Globus pallidus (tissue), 1 donor: ENCODE measurements around the gene TOGARAM1.

Source experiments
- DNase-seq: peaks from one replicate; pipeline ENCODE4 v3.0.0-alpha.2; 2015; ENCODE audit warnings: low spot score

The TOGARAM1 gene

DNA sequence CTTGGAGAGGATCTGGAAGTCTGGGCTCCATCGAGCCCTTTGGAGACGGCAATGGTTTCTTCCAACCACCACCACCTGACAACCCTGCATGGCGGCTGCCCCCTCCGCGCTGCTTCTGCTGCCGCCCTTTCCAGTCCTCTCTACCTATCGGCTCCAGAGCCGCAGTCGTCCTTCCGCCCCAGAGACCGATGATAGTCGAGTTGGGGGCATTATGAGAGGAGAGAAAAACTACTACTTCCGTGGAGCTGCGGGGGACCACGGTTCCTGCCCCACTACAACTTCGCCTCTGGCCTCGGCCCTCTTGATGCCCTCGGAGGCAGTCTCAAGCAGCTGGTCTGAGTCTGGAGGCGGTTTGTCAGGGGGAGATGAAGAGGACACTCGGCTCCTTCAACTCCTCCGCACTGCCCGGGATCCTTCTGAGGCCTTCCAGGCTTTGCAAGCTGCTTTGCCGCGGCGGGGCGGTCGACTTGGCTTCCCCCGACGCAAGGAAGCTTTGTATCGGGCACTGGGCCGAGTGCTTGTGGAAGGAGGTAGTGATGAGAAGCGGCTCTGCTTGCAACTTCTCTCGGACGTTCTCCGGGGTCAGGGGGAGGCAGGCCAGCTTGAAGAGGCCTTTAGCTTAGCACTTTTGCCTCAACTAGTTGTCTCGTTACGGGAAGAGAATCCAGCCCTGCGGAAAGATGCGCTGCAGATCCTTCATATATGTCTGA is 499 bp downstream of the TOGARAM1 start:
- peak; percentile 68 for DNase-seq

DNA sequence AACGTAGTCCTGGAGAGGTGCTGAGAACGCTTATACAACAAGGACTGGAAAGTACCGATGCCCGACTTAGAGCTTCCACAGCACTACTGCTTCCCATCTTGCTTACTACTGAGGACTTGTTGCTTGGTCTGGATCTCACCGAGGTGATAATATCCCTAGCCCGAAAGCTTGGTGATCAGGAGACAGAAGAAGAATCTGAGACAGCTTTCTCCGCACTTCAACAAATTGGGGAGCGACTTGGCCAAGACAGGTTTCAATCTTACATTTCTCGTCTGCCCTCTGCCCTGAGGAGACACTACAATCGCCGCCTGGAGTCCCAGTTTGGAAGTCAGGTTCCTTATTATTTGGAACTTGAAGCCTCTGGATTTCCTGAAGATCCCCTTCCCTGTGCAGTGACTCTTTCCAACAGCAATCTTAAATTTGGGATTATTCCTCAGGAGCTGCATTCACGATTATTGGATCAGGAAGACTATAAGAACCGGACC is 1.1 kb downstream of the TOGARAM1 start:
- no peak for DNase-seq

DNA sequence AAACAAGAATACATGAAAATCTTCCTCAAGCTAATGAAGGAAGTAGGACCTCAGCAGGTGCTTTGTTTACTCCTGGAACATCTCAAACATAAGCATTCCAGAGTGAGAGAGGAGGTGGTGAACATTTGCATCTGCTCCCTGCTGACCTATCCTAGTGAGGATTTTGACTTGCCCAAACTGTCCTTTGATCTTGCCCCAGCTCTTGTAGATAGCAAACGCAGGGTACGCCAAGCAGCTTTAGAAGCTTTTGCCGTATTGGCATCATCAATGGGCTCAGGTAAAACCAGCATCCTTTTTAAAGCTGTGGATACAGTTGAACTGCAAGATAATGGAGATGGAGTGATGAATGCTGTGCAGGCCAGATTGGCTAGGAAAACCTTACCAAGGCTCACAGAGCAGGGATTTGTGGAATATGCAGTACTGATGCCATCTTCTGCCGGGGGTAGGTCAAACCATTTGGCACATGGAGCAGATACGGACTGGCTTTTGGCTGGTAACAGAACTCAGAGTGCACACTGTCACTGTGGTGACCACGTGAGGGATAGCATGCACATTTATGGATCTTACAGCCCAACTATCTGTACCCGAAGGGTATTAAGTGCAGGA is 1.9 kb downstream of the TOGARAM1 start:
- peak; percentile 59 for DNase-seq

DNA sequence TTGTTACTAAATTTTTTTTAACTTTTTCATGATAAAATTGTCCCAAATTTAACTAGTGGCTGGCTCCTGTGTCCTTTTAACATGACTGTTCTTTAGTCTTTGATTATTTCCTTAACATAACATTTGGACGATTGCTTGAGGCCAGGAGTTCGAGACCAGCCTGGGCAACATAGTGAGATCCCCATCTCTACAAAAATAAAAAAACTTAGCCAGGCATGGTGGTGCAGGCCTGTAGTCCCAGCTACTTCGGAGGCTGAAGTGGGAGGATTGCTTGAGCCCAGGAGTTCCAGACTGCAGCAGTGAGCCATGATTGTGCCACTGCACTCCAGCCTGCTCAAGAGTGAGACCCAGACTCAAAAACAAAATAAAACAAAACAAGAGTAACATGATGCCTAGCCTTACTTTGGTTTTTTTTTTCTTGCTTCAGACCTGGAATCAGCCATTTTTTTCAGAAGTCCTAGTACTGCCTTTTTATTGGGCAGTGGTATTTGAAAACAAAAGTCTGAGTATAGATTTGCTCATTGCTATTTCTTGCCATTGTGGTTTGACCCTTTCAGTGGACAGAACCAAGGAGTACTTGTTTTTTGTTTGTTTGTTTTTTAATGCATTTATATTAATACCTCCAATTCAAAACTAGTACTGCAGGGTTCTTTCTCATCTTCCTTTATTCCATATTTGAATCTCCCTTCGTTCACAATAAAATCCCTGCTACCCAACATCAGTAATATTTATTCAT is 4.8 kb downstream of the TOGARAM1 start:
- no peak for DNase-seq

DNA sequence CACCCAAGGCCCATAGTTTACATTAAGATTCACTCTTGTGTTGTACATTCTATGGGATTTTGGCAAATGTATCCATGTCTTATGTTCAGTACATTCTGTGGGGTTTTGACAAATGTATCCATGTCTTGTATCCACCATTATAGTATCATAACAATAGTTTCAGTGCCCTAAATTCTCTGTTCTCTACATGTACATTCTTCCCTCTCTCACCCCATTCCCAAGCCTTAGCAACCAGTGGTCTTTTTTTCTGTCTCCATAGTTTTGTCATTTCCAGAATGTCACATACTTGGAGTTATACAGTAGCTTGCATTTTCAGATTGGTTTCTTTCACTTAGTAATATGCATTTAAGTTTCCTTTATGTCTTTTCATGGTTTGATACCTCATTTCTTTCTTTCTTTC is 6.7 kb downstream of the TOGARAM1 start:
- no peak for DNase-seq

DNA sequence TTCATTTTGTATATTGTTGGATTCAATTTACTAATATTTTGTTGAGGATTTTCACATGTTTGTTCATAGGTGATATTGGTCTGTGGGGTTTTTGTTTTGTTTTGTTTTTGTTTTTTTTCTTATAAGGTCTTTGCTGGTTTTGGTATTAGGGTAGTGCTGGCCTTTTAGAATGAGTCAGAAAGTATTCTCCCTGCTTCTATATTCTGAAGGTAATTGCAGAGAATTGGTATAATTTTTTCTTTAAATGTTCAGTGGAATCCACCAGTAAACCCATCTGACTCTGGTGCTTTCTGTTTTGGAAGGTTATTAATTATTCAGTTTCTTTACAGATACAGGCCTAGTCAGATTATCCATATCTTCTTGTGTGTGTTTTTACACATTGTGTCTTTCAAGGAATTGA is 8.9 kb downstream of the TOGARAM1 start:
- no peak for DNase-seq

DNA sequence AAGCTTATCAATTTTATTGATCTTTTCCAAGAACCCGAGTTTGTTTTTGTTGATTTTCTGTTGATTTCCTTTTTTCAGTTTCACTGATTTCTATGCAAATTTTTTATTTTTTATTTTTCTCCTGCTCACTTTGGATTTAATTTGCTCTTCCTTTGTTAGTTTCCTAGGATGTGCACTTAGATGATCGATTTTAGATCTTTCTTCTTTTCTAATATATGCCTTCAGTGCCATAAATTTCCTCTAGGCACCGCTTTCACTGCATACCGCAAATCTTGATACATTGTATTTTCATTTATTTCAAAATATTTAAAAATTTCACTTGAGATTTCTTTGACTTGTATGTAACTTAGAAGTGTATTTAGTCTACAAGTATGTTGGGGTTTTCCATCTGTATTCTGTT is 9.5 kb downstream of the TOGARAM1 start:
- no peak for DNase-seq

DNA sequence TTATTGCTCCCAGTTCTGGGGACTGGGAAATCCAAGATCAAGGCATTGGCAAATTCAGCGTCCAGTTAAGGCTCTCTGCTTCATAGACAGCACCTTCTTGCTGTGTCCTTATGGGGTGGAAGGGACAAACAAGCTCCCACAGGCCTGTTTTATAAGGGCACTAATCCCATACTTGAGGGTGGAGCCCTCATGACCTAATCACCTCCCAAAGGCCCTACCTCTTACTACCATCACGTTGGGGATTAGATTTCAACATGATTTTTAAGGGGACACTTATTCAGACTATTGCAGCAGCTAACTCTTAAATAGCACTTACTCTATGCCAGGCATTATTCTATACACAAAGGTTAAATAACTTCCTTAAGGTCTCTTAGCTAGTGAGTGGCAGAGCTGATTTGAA is 17.3 kb downstream of the TOGARAM1 start:
- no peak for DNase-seq

DNA sequence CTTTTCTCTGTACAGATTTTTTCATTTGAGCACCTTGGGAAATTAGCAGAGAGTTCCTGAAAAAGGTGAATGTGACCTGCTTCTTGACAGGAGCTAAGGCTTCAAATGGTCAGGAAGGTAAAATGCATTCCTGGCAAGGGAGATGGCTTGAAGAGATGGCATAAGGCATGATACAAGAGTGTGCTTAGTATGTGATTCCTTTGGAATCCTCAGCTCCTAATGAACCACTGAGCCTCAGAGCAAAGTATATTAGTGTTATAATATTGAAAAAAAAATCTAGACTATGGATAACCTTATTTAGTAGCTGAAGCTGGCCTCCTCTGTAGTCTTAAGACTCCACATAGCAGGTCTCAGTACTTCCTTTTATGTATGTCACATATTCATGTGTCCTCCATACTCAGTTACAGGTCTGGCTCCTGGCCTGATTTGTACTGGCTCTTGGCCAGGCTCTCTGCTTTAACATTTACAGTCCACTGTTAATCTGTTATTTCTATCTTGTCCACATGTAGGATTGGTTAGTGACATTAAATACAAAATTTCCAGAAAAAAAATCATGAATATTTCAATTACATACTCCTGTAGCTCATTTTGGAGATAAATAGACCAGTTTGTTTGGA is 17.9 kb downstream of the TOGARAM1 start:
- DNase-seq = no peak

DNA sequence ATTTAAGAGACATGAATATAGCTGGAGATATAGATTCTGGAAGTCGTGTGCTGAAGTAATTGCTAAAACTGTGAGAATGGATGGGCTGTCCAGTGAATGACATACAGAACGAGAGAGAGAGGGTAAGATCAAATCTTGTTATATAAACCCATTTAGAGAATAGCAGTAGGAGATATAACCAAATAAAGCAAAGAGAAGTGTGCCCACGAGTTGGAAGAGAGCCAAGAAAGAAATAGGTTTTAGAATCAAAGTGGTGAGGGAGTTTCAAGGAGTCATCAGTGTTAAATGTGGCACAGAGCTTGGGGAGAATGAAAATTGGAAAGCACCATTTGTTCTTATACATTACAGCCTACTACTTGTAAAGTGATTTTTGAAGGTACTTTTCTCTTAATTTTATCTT is 19.2 kb downstream of the TOGARAM1 start:
- no peak for DNase-seq

DNA sequence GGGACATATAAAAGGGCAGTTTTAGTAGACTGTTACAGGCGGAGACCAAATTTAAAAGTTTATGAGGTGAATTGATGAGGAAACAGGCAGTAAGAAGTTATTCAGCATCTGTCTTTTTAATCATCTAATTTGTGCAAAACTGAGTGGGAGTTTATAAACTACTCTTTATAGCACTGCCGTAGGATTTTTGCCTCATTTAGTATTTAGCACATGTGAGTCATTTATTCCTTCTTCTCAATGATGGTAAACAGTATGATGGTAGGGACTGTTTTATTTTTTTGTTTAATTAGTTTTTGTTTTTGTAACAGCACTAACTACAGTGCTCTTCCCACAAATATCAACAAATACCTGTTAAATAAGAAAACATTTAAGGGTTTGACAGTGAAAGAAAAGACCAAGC is 20.6 kb downstream of the TOGARAM1 start:
- no peak for DNase-seq

DNA sequence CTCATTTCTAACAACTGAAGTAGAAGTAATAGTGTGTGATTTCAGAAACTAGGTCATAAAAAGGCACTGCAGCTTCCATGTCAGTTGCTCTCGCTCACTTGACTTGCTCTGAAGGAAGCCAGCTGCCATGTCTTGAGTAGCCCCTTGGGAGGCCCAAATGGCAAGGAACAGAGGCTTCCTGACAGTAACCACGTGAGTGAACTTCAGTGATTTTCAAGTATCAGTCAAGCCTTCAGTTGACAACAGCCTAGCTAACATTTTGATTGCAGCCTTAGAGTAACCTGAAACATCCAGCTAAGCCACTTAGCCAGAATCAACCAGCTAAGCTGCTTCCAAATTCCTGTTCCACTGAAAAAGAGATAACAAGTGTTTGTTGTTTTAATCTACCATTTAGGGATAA is 26.7 kb downstream of the TOGARAM1 start:
- no peak for DNase-seq

DNA sequence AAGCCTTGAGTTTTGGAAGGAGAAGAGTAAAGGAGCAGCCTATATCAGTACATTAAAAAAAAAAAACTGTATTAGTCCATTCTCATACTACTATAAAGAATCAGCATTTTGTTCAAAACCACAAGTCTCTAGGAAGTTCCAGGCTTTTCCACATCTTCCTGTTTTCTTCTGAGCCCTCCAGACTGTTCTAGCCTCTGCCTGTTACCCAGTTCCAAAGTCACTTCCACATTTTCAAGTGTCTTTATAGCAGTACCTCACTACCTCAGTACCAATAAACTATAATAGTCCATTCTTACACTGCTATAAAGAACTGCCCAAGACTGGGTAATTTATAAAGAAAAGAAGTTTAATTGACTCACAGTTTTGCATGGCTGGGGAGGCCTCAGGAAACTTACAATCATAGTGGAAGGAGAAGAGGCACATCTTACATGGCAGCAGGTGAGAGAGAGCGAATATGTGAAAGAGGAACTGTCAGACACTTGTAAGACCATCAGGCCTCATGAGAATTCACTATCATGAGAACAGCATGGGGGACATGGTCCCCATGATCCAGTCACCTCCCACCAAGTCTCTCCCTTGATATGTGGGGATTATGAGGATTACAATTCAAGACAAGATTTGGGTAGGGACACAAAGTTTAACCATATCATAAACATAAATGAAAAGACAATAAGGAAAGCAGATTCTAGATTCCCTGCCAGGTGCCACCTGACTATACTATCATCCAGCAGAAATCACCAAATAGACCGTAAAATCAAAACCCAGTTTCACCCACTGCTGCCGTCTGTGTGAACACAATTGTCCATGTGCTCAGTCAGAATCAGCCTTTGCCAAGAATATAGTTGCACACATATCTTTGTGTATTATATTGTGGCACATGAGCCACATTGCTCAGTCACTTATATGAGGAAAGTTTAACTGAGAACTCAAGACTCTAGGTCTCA is 27.8 kb downstream of the TOGARAM1 start:
- no peak for DNase-seq

DNA sequence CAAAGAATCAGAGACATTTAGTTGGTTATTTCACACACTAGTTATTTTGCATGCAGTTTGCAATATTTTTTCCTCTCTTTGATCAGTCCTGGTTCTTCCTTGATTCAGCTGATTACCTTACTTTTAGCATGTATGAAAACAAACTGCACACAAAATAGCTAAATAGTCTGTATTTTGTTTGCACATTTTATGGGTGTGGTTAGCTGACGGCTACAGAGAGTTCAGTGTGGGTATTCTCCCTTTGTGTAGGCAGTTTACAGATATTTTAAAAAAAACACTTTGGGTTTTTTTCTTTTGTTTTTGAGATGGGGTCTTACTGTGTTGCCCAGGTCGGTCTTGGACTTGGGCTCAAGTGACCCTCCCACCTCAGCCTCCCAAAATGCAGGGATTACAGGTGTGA is 28.5 kb downstream of the TOGARAM1 start:
- no peak for DNase-seq

DNA sequence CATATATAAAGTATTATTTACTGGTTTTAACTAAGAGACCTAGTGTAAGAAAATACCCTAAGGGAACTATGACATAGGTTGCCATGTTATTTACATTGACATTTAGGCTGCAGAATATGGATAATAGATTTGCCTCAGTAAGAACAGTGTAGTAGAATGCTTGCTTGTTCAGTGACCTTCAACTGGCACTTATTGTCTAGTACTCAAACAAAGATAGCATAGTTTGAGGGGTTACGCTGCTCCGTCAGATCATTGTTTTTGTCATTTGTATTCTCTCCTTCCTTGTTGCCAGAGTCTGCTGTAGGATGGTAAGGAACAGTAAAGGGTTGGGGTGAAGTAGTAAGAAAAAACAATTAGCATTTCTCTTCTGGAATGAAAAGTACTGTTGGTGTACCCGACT is 33.2 kb downstream of the TOGARAM1 start:
- peak; percentile 90 for DNase-seq

DNA sequence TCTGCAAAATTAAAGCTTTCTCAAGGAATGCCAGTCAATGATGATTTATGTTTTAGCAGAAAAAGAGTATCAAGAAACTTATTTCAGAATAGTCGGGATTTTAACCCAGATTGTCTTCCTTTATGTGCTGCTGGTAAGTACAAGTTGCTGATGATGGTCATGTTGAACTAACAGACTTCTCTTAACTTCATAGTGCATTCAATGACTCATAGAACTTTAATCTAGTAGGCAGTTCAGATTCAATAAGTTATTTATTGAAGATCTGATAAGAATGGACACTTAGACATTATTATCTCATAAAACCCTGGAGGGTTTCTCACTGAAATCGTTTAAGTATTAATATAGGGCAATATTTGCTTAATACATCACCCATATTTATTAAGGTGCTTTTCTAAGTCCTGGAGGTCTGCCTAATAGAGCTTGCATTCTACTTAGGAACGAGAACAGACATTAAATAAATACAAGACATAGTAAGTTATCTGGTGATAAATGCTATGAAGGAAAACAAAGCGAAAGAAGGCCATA is 33.8 kb downstream of the TOGARAM1 start:
- peak; percentile 41 for DNase-seq

DNA sequence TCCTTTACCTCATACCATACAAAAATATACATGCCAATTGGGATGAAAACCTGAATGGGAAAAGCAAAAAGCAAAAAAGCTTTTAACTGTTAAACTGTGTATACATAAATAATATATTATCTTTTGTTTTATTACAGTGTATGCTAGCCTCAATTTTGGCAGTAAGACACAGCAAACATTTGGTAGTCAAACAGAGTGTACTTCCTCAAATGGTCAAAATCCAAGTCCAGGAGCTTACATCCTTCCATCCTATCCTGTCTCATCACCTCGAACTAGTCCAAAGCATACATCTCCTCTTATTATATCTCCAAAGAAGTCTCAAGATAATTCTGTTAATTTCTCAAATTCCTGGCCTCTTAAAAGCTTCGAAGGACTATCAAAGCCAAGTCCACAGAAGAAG is 41.9 kb downstream of the TOGARAM1 start:
- DNase-seq = no peak

DNA sequence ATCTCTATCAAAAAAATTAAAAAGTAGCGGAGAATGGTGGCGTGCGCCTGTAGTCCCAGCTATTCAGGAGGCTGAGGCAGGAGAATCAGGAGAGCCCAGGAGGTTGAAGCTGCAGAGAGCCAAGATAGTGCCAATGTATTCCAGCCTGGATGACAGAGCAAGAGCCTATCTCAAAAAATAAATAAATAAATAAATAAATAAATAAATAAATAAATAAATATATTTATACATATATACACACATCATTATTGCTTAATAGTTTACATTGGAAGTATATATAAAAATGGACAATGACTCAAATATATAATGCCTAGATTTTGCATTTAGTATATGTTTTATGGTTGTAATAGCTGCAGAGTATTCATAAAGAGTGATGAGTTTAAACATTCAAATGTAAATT is 53.1 kb downstream of the TOGARAM1 start:
- DNase-seq = no peak

DNA sequence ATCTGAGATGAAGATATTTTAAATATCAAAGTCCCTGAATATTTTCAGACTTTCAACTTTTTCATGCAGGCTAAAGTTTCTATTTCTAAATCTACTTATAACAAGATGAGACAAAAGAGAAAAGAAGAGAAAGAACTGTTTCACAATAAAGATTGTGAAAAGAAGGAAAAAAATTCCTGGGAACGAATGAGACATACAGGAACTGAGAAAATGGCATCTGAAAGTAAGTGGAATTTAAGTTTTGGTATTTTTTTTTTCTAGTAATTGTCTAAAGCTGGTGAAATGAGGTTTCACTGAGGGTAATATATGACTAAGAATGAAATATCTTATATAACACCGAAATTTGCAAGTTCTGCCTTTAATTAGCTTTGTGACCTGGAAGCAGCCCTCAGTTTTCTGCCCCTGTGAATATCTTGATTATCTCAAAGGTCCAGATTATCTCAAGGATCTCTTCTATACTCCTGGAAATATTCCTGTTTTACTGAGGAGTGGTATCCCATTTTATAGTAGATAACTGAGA is 66.2 kb downstream of the TOGARAM1 start:
- DNase-seq = no peak

DNA sequence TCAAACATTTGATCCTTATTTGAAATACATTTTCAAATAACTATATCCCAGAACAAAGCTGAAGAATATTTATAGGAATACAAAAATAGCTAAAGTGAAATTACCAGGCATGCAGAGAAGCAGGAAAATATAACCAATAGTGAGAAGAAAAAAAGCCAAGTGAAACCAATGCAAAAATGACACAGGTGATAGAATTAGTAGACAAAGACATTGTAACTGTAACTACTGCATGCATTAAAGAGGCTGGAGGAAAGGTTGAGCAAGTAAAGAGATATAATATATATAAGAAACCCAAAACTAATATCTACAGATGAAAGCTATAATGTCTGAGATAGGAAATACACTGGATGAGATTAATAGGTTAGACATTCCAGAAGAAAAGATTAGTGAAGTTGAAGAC is 72.7 kb downstream of the TOGARAM1 start:
- no peak for DNase-seq

DNA sequence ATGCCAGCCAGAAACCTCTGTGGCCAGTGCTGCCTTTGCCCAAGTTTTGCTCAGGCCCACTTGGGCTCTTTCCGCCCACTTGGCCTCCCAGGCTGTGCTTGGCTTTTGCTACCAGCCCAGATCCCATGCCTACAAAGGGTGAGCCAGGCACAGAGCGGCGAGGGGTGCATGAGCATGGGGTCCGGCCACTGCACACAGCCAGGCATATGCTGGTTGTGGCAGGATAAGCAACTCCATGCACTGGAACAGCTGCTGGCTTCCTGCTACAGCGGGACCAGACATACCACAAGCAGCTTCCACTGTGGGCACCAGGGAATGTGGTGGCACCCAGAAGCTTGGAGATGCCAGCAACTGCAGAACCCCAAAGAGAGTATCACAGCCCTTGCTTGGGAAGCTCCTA is 76.3 kb downstream of the TOGARAM1 start:
- no peak for DNase-seq
